HepG2 (cell line): ENCODE data around the gene HERC4. TPM values are rescaled to one million over a fixed set of nuclear protein-coding genes. Genes with fewer than 3 reads are reported as not detected.

Experiments used
- CENPBD1 ChIP-seq: sonication (generic); formaldehyde crosslinking; IDR thresholded peaks from 2 replicates; pipeline ENCODE4 v1.8.0; 2022; ENCODE audit warnings: missing genetic modification reagents, low read depth, mild to moderate bottlenecking, borderline replicate concordance
- CSRNP2 ChIP-seq: sonication (generic); formaldehyde crosslinking; conservative IDR thresholded peaks from 2 replicates; pipeline ENCODE4 v1.8.0; 2022; ENCODE audit warnings: low read depth, missing genetic modification reagents
- MIXL1 ChIP-seq: IDR thresholded peaks from 2 replicates; pipeline ENCODE4 v1.6.1; 2016
- MNT ChIP-seq: fragments of 450-650 bp; IDR thresholded peaks from 2 replicates; pipeline ENCODE4 v1.6.1; 2016
- NFKB2 ChIP-seq: sonication (generic); formaldehyde crosslinking; IDR thresholded peaks from 2 replicates; pipeline ENCODE4 v1.4.0; 2020; ENCODE audit warnings: missing genetic modification reagents, borderline replicate concordance
- PRDM10 ChIP-seq: sonication (generic); formaldehyde crosslinking; IDR thresholded peaks from 2 replicates; pipeline ENCODE4 v1.4.0; 2020; ENCODE audit warnings: low read depth, missing genetic modification reagents
- RBAK ChIP-seq: sonication (generic); formaldehyde crosslinking; IDR thresholded peaks from 2 replicates; pipeline ENCODE4 v1.5.1; 2020; ENCODE audit warnings: mild to moderate bottlenecking, missing genetic modification reagents
- RORA ChIP-seq: sonication (generic); formaldehyde crosslinking; IDR thresholded peaks from 2 replicates; pipeline ENCODE4 v1.5.0; 2020; ENCODE audit warnings: mild to moderate bottlenecking, missing genetic modification reagents, moderate library complexity
- TRIM24 ChIP-seq: sonication (generic); formaldehyde crosslinking; IDR thresholded peaks from 2 replicates; pipeline ENCODE4 v1.8.0; 2022; ENCODE audit warnings: mild to moderate bottlenecking, missing genetic modification reagents
- U2AF1 ChIP-seq: fragments of 200-400 bp; formaldehyde crosslinking; optimal IDR thresholded peaks from 2 replicates; pipeline ENCODE3; 2017; ENCODE audit warnings: mild to moderate bottlenecking, low read depth, low read length
- ZMAT3 ChIP-seq: sonication (generic); formaldehyde crosslinking; conservative IDR thresholded peaks from 2 replicates; pipeline ENCODE4 v1.7.0; 2021; ENCODE audit warnings: missing genetic modification reagents
- ZNF350 ChIP-seq: sonication (generic); formaldehyde crosslinking; IDR thresholded peaks from 2 replicates; pipeline ENCODE4 v1.4.0; 2020; ENCODE audit warnings: mild to moderate bottlenecking, low read depth, missing genetic modification reagents, borderline replicate concordance
- ZNF451 ChIP-seq: sonication (generic); formaldehyde crosslinking; IDR thresholded peaks from 2 replicates; pipeline ENCODE4 v1.5.0; 2020; ENCODE audit warnings: mild to moderate bottlenecking, missing genetic modification reagents
- ZNF687 ChIP-seq: sonication (generic); formaldehyde crosslinking; IDR thresholded peaks from 2 replicates; pipeline ENCODE4 v1.5.1; 2020; ENCODE audit warnings: mild to moderate bottlenecking, missing genetic modification reagents, moderate library complexity
- ZNF839 ChIP-seq: sonication (generic); formaldehyde crosslinking; IDR thresholded peaks from 2 replicates; pipeline ENCODE4 v1.4.0; 2020; ENCODE audit warnings: missing genetic modification reagents, mild to moderate bottlenecking, borderline replicate concordance
- polyA plus RNA-seq, 8 experiments: library from polyadenylated mRNA; depleted of rRNA in 3 of 8; stranded (reverse) in 7 of 8; unstranded in 1 of 8; fragments of >200 nt; fragmentation: Illumina TruSeq in 4 of 8; extraction: Trizol in 4 of 8; gene quantifications; 2 replicates each; pipeline versions ENCODE4 v1.2.1 to v1.2.3, GENCODE V29; 2011 to 2016; ENCODE audit warnings: low read depth in 4 of 8, missing spikeins in 1 of 8, mixed read lengths in 1 of 8; ENCODE audit not compliant: insufficient read depth in 1 of 8
- total RNA-seq, 5 experiments: library from RNA; depleted of rRNA; stranded (reverse); fragments of >200 nt; fragmentation: Illumina TruSeq; extraction: Trizol; gene quantifications; 2 replicates each; pipeline ENCODE4 v1.2.3, GENCODE V29; 2016; ENCODE audit warnings: low read depth in 1 of 5

HERC4 gene
- total and polyA plus RNA-seq, 2 of the 13 experiments (the other 11 are each of a cell fraction or from before 2014, with no cell fraction given), result 9.8 to 20.2 TPM

GRCh38 chr10:67884313-67884841 is 190.7 kb downstream of the HERC4 start, which contains the start of gene SIRT1 (continued):
- peak; percentile 70; the same call in 1 of the 2 replicates for TF ChIP-seq PRDM10 (CRISPR knock-in tag)
- TF ChIP-seq CENPBD1 (CRISPR knock-in tag), result no peak; the same call in 1 of the 2 replicates
- peak; percentile 97 for TF ChIP-seq MNT
- peak; percentile 85 for TF ChIP-seq ZNF451 (CRISPR knock-in tag)
- TF ChIP-seq RBAK (CRISPR knock-in tag), result no peak
- peak; percentile 82 for TF ChIP-seq ZNF350
- TF ChIP-seq TRIM24 (CRISPR knock-in tag), result no peak
- no peak for TF ChIP-seq U2AF1
- no peak for TF ChIP-seq ZMAT3 (CRISPR knock-in tag)
- TF ChIP-seq ZNF839 (CRISPR knock-in tag), result no peak
- no peak for TF ChIP-seq RORA (CRISPR knock-in tag)
- peak; percentile 46; the same call in 1 of the 2 replicates for TF ChIP-seq MIXL1 (CRISPR knock-in tag)
- TF ChIP-seq CSRNP2 (CRISPR knock-in tag), result 0 out of 2 replicates have a peak, but pooled peaks have one; percentile 64
- peak; percentile 96 for TF ChIP-seq ZNF687
- TF ChIP-seq NFKB2 (CRISPR knock-in tag), result peak; percentile 87; the same call in 1 of the 2 replicates
